ENCODE measurements around the gene EVPL. TPM values are rescaled to one million over a fixed set of nuclear protein-coding genes. Genes with fewer than 3 reads are reported as not detected.

The EVPL gene
- total and polyA plus RNA-seq, 8 donors: 1.2 to 105 (median 9.0) TPM

DNA sequence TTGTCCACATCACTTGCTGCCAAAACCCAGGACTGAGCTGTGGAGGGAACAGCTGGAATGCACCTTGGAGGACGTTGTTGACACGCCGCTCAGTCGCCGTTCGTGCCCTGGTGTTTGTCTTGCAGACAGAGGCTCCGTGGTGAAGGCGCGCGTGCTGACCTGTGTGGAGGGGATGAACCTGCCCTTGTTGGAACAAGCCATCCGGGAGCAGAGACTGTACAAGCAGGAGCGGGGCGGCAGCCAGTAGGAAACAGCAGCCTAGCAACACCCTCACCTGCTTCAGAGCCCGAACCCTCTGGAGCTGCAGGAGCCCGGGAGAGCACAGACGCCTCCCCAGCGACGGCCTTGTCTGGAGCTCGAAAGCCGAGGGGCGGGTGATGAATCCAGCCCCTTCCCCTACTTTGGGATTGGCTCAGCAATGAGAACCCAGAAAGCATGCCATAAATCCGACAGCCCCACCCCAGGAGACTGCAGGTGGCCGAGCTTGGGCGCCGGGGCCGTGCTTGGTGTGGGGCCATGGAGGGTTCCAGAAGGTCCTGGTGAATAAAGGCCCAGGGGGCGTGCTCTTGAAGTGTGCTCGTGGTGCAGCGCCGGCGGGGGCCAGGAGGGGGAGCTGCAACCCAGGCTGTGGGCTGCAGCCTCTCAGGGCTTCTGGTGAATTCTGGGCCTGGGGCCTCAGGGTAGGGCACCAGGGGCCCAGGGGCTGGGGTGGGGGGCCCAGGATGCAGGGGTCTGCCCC, 26.9 kb downstream of the EVPL start:
- intact Hi-C loops (cut with DNase I; ENCODE audit: low total_unique reads): loop anchor here (5.0 kb wide), 1 partner anchor 93 kb away; no protein-coding TSS in a partner anchor
- no peak for TF ChIP-seq POLR2AphosphoS5 (IDR thresholded peaks at IDR 0.05)
- TF ChIP-seq, protein P1, sequence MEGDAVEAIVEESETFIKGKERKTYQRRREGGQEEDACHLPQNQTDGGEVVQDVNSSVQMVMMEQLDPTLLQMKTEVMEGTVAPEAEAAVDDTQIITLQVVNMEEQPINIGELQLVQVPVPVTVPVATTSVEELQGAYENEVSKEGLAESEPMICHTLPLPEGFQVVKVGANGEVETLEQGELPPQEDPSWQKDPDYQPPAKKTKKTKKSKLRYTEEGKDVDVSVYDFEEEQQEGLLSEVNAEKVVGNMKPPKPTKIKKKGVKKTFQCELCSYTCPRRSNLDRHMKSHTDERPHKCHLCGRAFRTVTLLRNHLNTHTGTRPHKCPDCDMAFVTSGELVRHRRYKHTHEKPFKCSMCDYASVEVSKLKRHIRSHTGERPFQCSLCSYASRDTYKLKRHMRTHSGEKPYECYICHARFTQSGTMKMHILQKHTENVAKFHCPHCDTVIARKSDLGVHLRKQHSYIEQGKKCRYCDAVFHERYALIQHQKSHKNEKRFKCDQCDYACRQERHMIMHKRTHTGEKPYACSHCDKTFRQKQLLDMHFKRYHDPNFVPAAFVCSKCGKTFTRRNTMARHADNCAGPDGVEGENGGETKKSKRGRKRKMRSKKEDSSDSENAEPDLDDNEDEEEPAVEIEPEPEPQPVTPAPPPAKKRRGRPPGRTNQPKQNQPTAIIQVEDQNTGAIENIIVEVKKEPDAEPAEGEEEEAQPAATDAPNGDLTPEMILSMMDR (IDR thresholded peaks at IDR 0.05): peak in 4 of 7 experiments; percentile 49 to 73 (median 63)
- Histone ChIP-seq H3K36me3 (peaks cover 0 to 45% (median 21%) of the 10 kb centered on the region in 4 donors), H3K9me3 (no peaks in the 10 kb centered on the region), H3K4me3 (no peak overlapping the region), H3K27me3 (no peaks in the 10 kb centered on the region), H3K27ac (peak overlapping the region in 2 of 5 donors; percentile 18 to 36), H3K4me1 (peaks cover 27 to 61% (median 45%) of the 10 kb centered on the region in 4 donors)
- peak; percentile 58 to 81 for DNase-seq
- WGBS, 5 donors: 49 to 63% (median 58%) methylated on average over 24 to 31 of the region's 31 CpGs

DNA sequence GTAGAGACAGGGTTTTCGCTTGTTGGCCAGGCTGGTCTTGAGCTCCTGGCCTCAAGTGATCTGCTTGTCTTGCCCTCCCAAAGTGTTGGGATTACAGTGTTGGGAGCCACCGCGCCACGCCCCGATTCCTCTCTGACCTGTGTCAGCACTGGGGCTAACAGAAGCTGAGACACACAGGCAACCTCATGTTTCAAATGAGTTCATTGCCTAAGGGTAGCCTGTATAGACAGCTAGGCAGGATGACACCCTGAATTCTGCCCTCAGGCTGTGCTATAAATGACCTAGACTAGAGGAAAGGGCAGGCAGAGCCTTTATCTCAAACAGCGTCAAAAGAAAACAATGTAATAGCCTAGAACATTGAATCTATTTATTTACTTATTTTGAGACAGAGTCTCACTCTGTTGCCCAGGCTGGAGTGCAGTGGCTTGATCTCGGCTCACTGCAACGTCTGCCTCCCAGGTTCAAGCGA, 28.7 kb downstream of the EVPL start:
- TF ChIP-seq, protein P1 (IDR thresholded peaks at IDR 0.05): no peak
- TF ChIP-seq POLR2A (IDR thresholded peaks at IDR 0.05) (no peak), POLR2AphosphoS5 (IDR thresholded peaks at IDR 0.05) (no peak), EP300 (IDR thresholded peaks at IDR 0.05) (no peak)
- no peak for DNase-seq
- Histone ChIP-seq H3K9me3 (no peaks in the 10 kb centered on the region), H3K4me1 (peaks cover 21 to 51% (median 41%) of the 10 kb centered on the region in 4 donors), H3K4me3 (no peak overlapping the region), H3K27ac (no peak overlapping the region), H3K36me3 (peaks cover 6 to 46% (median 32%) of the 10 kb centered on the region in 4 donors), H3K27me3 (no peaks in the 10 kb centered on the region)
- WGBS, 5 donors: 78 to 90% (median 84%) methylated on average over 9 of the region's 9 CpGs
- intact Hi-C loops (cut with DNase I; ENCODE audit: low total_unique reads): no loop called here

DNA sequence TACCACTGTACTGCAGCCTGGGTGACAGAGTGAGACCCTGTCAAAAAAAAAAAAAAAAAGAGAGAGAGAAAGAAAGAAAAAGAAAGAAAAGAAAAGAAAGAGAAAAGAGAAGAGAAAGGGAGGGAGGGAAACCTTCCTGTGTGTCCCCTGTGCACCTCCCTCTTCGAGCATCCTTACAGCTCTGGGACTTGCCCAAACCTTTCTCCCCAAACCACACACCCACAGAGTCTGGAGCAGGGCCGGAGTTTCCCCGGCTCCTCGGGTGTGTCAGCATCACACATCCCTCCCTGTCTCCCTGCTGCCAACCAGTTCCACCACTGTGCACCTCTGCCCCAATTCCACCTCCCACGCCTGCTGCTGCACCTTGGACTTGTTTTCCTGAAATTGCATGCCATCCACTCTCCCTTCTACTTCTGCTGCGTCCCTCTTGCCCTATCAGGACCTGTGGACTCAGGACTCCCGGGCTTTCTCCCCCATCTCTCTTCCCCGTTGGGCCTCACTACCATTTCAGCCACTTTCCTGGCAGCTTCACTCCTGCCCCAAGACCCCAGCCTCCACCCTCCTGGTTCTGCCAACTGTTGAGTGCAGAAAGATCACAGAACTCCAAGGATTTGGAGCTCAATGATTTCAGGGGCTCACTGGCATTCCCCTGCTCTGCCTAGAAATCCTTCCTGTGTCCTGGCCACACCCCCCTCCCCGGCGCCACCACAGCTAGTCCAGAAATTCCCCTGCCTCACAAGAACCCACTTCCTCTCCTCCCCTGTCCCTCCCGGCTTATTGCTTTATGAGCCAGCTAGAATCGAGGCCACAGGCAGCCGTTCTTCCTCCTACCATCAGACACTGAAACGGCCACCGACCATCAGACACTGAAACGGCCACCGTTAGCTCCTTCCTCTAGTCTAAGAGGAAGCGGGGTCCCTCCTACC, 30.2 kb downstream of the EVPL start:
- peak; percentile 63 to 88 for DNase-seq
- 33 to 44% (median 37%) methylated on average over 18 of the region's 18 CpGs for WGBS, 5 donors
- intact Hi-C loops (cut with DNase I; ENCODE audit: low total_unique reads): no loop called here
- Histone ChIP-seq H3K4me1 (peaks cover 17 to 46% (median 38%) of the 10 kb centered on the region in 4 donors), H3K4me3 (no peak overlapping the region), H3K27ac (peak overlapping the region; percentile 33 to 67 (median 59)), H3K9me3 (no peaks in the 10 kb centered on the region), H3K36me3 (peaks cover 11 to 52% (median 36%) of the 10 kb centered on the region in 4 donors), H3K27me3 (no peaks in the 10 kb centered on the region)
- TF ChIP-seq POLR2AphosphoS5 (IDR thresholded peaks at IDR 0.05): peak in 2 of 3 donors; percentile 12 to 23
- TF ChIP-seq, protein P1 (IDR thresholded peaks at IDR 0.05): no peak

DNA sequence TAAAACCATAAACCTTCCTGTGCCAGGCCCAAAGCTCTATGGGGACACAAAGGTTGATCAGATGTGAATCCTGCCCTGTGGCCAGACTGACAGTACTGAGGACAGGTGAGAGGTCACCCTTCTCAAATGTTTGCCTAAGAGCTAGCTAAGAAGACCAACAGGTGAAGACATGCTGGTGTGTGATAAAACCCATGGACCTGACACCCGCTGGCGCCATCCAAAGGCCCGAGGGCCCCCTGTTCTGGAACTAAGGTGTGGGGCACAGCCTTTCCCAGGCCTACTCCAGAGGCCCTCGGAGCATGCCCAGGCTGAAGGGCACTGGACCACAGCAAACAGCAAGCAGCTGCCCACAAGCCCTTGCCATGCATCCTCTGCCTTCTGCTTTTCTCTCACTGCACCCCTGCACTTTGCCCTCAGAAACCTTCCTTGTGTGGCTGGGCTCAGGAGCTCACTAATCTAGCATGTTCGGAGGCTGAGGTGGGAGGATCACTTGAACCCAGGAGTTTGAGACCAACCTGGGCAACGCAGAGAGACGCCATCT, 31.7 kb downstream of the EVPL start:
- DNase-seq: no peak
- intact Hi-C loops (cut with DNase I; ENCODE audit: low total_unique reads): no loop called here
- TF ChIP-seq EP300 (IDR thresholded peaks at IDR 0.05) (no peak), POLR2AphosphoS5 (IDR thresholded peaks at IDR 0.05) (no peak)
- Histone ChIP-seq H3K27me3 (no peaks in the 10 kb centered on the region), H3K4me1 (peaks cover 17 to 40% (median 33%) of the 10 kb centered on the region in 4 donors), H3K9me3 (no peaks in the 10 kb centered on the region), H3K36me3 (peaks cover 11 to 49% (median 45%) of the 10 kb centered on the region in 4 donors), H3K27ac (no peak overlapping the region), H3K4me3 (no peak overlapping the region)
- 85 to 96% (median 91%) methylated on average over 7 of the region's 7 CpGs for WGBS, 5 donors

Measured in stomach (tissue), 9 donors.